ENCODE results near the gene SIPA1L3. TPM values are rescaled to one million over a fixed set of nuclear protein-coding genes. Genes with fewer than 3 reads are reported as not detected.
A peak's percentile ranks its signal among the peaks of the same experiment; 100 is the strongest.

Gene SIPA1L3
- total and polyA plus RNA-seq, 9 of the 15 experiments (the other 6 are each of a cell fraction or from before 2014, with no cell fraction given): 0.01 to 6.1 (median 2.5) TPM

DNA sequence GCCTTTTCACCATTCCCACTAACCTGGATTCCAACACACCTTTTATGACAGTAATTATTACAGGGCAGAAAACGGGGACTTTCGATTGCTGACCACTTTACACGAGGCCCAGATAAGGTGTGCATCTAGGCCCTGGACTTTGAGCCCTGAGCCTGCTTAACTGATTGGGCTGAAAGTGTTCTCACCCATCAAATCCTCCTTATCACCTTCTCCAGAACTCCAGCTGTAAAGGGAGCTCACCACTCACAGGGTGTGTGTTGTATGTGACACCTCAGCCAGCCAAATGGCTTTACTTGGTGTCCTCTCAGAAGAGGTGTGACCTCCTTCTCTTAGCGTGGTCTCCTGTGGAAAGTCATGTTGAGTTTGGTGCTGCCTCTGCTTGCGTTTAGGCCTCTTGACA, 36.5 kb downstream of the SIPA1L3 start (continued):
- TF ChIP-seq, protein P1, sequence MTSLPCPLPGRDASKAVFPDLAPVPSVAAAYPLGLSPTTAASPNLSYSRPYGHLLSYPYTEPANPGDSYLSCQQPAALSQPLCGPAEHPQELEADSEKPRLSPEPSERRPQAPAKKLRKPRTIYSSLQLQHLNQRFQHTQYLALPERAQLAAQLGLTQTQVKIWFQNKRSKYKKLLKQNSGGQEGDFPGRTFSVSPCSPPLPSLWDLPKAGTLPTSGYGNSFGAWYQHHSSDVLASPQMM (CRISPR knock-in tag; IDR thresholded peaks at IDR 0.05): no peak
- TF ChIP-seq, protein P2, sequence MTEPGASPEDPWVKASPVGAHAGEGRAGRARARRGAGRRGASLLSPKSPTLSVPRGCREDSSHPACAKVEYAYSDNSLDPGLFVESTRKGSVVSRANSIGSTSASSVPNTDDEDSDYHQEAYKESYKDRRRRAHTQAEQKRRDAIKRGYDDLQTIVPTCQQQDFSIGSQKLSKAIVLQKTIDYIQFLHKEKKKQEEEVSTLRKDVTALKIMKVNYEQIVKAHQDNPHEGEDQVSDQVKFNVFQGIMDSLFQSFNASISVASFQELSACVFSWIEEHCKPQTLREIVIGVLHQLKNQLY (CRISPR knock-in tag; conservative IDR thresholded peaks at IDR 0.05): no peak
- no peak for TF ChIP-seq ZSCAN29 (IDR thresholded peaks at IDR 0.05)
- no peak for TF ChIP-seq LARP7 (IDR thresholded peaks at IDR 0.05)
- TF ChIP-seq, protein P3, sequence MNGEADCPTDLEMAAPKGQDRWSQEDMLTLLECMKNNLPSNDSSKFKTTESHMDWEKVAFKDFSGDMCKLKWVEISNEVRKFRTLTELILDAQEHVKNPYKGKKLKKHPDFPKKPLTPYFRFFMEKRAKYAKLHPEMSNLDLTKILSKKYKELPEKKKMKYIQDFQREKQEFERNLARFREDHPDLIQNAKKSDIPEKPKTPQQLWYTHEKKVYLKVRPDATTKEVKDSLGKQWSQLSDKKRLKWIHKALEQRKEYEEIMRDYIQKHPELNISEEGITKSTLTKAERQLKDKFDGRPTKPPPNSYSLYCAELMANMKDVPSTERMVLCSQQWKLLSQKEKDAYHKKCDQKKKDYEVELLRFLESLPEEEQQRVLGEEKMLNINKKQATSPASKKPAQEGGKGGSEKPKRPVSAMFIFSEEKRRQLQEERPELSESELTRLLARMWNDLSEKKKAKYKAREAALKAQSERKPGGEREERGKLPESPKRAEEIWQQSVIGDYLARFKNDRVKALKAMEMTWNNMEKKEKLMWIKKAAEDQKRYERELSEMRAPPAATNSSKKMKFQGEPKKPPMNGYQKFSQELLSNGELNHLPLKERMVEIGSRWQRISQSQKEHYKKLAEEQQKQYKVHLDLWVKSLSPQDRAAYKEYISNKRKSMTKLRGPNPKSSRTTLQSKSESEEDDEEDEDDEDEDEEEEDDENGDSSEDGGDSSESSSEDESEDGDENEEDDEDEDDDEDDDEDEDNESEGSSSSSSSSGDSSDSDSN (IDR thresholded peaks at IDR 0.05; ENCODE audit: borderline replicate concordance in 1 of 2, low read depth in 2 of 2, low read length in 2 of 2): no peak
- TF ChIP-seq JUNB (CRISPR knock-in tag; conservative IDR thresholded peaks at IDR 0.05): no peak
- TF ChIP-seq, protein P4, sequence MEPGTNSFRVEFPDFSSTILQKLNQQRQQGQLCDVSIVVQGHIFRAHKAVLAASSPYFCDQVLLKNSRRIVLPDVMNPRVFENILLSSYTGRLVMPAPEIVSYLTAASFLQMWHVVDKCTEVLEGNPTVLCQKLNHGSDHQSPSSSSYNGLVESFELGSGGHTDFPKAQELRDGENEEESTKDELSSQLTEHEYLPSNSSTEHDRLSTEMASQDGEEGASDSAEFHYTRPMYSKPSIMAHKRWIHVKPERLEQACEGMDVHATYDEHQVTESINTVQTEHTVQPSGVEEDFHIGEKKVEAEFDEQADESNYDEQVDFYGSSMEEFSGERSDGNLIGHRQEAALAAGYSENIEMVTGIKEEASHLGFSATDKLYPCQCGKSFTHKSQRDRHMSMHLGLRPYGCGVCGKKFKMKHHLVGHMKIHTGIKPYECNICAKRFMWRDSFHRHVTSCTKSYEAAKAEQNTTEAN (CRISPR knock-in tag; IDR thresholded peaks at IDR 0.05): no peak
- no peak for TF ChIP-seq PTRF (tag; IDR thresholded peaks at IDR 0.05)
- no peak for TF ChIP-seq SIN3A (IDR thresholded peaks at IDR 0.05; ENCODE audit: borderline replicate concordance in 2 of 2, control insufficient read depth in 1 of 2, low read depth in 2 of 2, low read length in 2 of 2)
- peak; percentile 90 for TF ChIP-seq CBFA2T3 (IDR thresholded peaks at IDR 0.05)
- TF ChIP-seq SMAD1 (IDR thresholded peaks at IDR 0.05; ENCODE audit: low read depth, low read length, partially characterized antibody): no peak
- no peak for TF ChIP-seq PYGO2 (tag; IDR thresholded peaks at IDR 0.05)
- no peak for TF ChIP-seq ZNF644 (tag; IDR thresholded peaks at IDR 0.05; ENCODE audit: low read depth)
- TF ChIP-seq DNMT1 (IDR thresholded peaks at IDR 0.05): no peak
- TF ChIP-seq ZNF253 (CRISPR knock-in tag; conservative IDR thresholded peaks at IDR 0.05): no peak
- TF ChIP-seq ZNF24 (IDR thresholded peaks at IDR 0.05): peak; percentile 51; the same call in 1 of the 2 replicates
- TF ChIP-seq, protein P5, sequence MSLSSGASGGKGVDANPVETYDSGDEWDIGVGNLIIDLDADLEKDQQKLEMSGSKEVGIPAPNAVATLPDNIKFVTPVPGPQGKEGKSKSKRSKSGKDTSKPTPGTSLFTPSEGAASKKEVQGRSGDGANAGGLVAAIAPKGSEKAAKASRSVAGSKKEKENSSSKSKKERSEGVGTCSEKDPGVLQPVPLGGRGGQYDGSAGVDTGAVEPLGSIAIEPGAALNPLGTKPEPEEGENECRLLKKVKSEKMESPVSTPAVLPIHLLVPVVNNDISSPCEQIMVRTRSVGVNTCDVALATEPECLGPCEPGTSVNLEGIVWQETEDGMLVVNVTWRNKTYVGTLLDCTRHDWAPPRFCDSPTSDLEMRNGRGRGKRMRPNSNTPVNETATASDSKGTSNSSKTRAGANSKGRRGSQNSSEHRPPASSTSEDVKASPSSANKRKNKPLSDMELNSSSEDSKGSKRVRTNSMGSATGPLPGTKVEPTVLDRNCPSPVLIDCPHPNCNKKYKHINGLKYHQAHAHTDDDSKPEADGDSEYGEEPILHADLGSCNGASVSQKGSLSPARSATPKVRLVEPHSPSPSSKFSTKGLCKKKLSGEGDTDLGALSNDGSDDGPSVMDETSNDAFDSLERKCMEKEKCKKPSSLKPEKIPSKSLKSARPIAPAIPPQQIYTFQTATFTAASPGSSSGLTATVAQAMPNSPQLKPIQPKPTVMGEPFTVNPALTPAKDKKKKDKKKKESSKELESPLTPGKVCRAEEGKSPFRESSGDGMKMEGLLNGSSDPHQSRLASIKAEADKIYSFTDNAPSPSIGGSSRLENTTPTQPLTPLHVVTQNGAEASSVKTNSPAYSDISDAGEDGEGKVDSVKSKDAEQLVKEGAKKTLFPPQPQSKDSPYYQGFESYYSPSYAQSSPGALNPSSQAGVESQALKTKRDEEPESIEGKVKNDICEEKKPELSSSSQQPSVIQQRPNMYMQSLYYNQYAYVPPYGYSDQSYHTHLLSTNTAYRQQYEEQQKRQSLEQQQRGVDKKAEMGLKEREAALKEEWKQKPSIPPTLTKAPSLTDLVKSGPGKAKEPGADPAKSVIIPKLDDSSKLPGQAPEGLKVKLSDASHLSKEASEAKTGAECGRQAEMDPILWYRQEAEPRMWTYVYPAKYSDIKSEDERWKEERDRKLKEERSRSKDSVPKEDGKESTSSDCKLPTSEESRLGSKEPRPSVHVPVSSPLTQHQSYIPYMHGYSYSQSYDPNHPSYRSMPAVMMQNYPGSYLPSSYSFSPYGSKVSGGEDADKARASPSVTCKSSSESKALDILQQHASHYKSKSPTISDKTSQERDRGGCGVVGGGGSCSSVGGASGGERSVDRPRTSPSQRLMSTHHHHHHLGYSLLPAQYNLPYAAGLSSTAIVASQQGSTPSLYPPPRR (CRISPR knock-in tag; IDR thresholded peaks at IDR 0.05; ENCODE audit: borderline replicate concordance): no peak
- TF ChIP-seq RFX7 (CRISPR knock-in tag; IDR thresholded peaks at IDR 0.05): no peak
- no peak for TF ChIP-seq POLR2A (conservative IDR thresholded peaks at IDR 0.05)
- no peak for TF ChIP-seq NR4A1 (CRISPR knock-in tag; IDR thresholded peaks at IDR 0.05)
- TF ChIP-seq NR4A1 (tag; IDR thresholded peaks at IDR 0.05): no peak

All from K562 (cell line).